Colonic mucosa (tissue), 4 donors: Measurements from ENCODE around the gene LYPD6B. TPM values are rescaled to one million over a fixed set of nuclear protein-coding genes. Genes with fewer than 3 reads are reported as not detected.
A peak's percentile ranks its signal among the peaks of the same experiment; 100 is the strongest.

ENCODE experiments used
- DNase-seq: peaks from one replicate; pipeline ENCODE4 v3.0.0-alpha.2; 2020
- H3K27ac ChIP-seq: fragments of 200-600 bp; one replicate; pipeline ENCODE4 v1.8.0; 2021
- H3K27me3 ChIP-seq: fragments of 200-600 bp; one replicate; pipeline ENCODE4 v1.8.0; 2021
- H3K36me3 ChIP-seq: fragments of 200-600 bp; one replicate; pipeline ENCODE4 v1.8.0; 2021
- H3K4me1 ChIP-seq: fragments of 200-600 bp; one replicate; pipeline ENCODE4 v1.8.0; 2021; ENCODE audit warnings: mild to moderate bottlenecking
- H3K4me3 ChIP-seq: fragments of 200-600 bp; one replicate; pipeline ENCODE4 v1.8.0; 2021
- H3K9ac ChIP-seq, 2 donors: one replicate each; pipeline ENCODE4 v1.7.0; 2013; ENCODE audit warnings: control low read depth in 2 of 2, low read depth in 2 of 2, low read length in 2 of 2
- H3K9me3 ChIP-seq: fragments of 200-600 bp; one replicate; pipeline ENCODE4 v1.8.0; 2021
- intact Hi-C: fragments of 100-400 bp; cut with DNase I; formaldehyde crosslinking; loops from one replicate; pipeline ENCODE4 v1.14.1; 2022
- total RNA-seq, 2 donors: library from RNA; stranded (reverse); fragmentation: NEBNext Ultra II Directional in 1 of 2; extraction: Animal tissue kit (Norgen Biotek cat#: 25700) in 1 of 2; gene quantifications; one replicate each; pipeline ENCODE4 v1.2.1, GENCODE V29; 2021
- TF ChIP-seq, protein P1 (sequence below): fragments of 200-600 bp; IDR thresholded peaks from one replicate; pipeline ENCODE4 v1.8.0; 2022; ENCODE audit warnings: antibody characterized with exemption, mild to moderate bottlenecking
- donor health status: healthy.
- donor health status: DM: no; HTN: no; CAD: no.
- donor health status: DM: no; HTN: no; CAD: no.

The LYPD6B gene
- total RNA-seq, 2 donors from 2014 or later: 2.6 to 3.4 TPM

DNA sequence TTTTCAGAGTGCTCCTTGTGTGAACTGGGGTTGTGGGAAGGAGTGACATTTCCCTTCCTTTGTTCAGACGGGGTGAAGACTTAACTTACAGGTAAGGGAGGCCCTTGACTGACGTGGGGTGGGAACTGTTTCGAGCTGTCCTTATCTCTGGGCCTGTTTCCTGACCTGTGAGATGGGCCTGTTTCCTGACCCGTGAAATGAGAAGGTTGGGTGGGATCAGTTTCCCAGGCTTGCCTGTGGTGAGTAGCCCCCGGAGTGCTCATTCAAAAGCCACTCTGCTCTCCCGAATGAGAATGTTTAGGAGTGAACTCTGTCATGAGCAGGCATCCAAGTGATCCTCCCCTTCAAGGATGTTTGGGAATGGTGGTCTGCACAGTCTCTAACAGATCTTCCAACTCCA is 4.1 kb upstream of the LYPD6B start:
- no peaks in the 10 kb centered on the region for H3K27me3 ChIP-seq
- no peaks in the 10 kb centered on the region for H3K4me1 ChIP-seq
- H3K36me3 ChIP-seq: no peaks in the 10 kb centered on the region
- intact Hi-C loops: no loop called here
- no peak for DNase-seq
- no peak overlapping the region for H3K9ac ChIP-seq
- no peaks in the 10 kb centered on the region for H3K9me3 ChIP-seq
- no peak overlapping the region for H3K27ac ChIP-seq
- no peak overlapping the region for H3K4me3 ChIP-seq
- TF ChIP-seq, protein P1, sequence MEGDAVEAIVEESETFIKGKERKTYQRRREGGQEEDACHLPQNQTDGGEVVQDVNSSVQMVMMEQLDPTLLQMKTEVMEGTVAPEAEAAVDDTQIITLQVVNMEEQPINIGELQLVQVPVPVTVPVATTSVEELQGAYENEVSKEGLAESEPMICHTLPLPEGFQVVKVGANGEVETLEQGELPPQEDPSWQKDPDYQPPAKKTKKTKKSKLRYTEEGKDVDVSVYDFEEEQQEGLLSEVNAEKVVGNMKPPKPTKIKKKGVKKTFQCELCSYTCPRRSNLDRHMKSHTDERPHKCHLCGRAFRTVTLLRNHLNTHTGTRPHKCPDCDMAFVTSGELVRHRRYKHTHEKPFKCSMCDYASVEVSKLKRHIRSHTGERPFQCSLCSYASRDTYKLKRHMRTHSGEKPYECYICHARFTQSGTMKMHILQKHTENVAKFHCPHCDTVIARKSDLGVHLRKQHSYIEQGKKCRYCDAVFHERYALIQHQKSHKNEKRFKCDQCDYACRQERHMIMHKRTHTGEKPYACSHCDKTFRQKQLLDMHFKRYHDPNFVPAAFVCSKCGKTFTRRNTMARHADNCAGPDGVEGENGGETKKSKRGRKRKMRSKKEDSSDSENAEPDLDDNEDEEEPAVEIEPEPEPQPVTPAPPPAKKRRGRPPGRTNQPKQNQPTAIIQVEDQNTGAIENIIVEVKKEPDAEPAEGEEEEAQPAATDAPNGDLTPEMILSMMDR: no peak

DNA sequence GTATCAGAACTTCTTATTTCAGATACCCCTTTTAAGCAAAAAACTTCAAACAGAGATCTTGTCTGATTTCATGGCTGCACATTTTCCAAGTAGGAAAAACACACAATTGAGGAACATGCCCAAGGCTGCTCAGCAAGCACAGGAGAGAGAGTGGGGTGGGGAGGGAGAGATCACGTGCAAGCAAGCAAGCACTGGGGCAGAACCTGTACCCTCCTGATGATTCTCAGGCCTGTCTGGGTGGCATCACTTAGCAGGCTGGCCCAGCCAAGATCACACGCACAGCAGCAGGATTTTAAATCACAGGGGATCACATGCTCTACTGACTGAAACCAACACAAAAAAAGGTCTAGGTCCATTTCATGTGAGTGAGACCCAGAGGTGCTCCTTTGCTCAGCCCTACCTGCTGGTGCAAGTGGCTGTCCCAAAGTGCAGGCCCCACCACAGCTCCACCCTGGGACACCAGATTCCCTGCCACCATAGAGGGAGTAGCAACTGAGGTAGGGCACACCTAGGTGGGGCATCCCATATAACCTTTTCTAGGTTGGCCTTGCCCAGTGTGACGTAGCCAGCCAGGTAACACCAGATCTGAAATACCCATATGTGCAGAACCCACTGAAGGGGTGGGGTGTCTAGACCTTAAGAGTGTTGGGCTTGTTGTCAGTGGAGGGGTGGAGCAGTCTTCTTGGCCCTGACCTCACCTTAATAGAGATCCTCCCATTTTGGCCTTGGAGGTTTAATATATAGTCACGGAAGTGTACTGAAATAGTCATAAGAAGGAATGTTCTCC is 1.8 kb upstream of the LYPD6B start:
- Histone ChIP-seq H3K27me3 (no peaks in the 10 kb centered on the region), H3K4me3 (no peak overlapping the region), H3K36me3 (no peaks in the 10 kb centered on the region), H3K9me3 (no peaks in the 10 kb centered on the region), H3K9ac (no peak overlapping the region), H3K27ac (no peak overlapping the region), H3K4me1 (no peaks in the 10 kb centered on the region)
- DNase-seq: no peak
- intact Hi-C loops: no loop called here
- TF ChIP-seq, protein P1: no peak

DNA sequence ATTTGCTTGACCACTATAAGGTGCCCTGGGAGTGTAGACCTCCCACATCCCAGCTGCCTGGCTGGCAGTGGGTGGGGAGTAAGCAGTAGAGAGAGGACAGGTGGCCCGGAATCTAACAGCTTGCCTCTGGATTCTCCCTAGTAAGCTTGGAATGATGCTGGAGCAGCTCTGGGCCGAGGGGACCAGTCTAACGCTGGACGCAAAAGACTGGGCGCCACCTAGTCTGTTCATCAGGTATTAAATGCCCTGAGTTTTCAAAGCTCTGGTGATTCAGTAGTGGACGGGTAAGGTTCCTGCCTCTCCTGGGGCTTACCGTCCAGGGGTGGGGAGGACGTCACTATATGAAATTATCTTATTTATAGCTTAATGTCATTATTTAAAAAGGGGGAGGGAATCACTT is 648 bp upstream of the LYPD6B start:
- DNase-seq: peak; percentile 37
- no peak overlapping the region for H3K9ac ChIP-seq
- no peak overlapping the region for H3K27ac ChIP-seq

DNA sequence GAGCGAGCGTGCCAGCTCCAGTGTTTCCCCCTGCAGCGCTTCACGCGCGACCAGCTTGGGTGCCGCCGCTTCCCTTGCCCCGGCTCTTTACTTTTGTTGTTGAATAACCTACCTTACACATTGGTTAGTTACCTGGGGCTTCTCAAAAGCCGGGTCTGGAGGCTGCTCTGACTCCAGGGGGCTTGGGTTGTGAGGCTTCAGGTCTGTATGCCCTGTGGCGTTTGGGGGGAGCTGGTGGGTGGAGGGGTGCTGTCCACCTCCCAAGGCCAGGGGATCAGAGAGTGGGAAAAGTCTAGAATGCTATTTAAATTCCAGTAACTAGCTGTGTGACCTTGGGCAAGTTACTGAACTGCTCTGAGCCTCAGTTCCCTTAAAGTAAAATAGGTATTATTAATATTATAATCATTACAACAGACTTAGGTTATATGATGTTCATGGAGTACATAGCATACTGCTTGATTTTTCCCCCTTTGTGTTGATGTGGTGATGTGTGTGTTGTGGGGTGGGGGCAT is 770 bp downstream of the LYPD6B start:
- H3K9ac ChIP-seq: peak overlapping the region in 1 of 2 donors; percentile 69
- intact Hi-C loops: no loop called here
- H3K4me3 ChIP-seq: peak overlapping the region; percentile 34
- no peaks in the 10 kb centered on the region for H3K27me3 ChIP-seq
- no peak overlapping the region for H3K27ac ChIP-seq
- no peaks in the 10 kb centered on the region for H3K36me3 ChIP-seq
- no peaks in the 10 kb centered on the region for H3K9me3 ChIP-seq
- TF ChIP-seq, protein P1: no peak
- DNase-seq: no peak
- H3K4me1 ChIP-seq: no peaks in the 10 kb centered on the region

More for the DNA sequence above, 648 bp upstream of the LYPD6B start:
- intact Hi-C loops: no loop called here
- Histone ChIP-seq H3K9me3 (no peaks in the 10 kb centered on the region), H3K4me1 (no peaks in the 10 kb centered on the region), H3K4me3 (peak overlapping the region; percentile 34), H3K27me3 (no peaks in the 10 kb centered on the region), H3K36me3 (no peaks in the 10 kb centered on the region)
- TF ChIP-seq, protein P1: no peak

DNA sequence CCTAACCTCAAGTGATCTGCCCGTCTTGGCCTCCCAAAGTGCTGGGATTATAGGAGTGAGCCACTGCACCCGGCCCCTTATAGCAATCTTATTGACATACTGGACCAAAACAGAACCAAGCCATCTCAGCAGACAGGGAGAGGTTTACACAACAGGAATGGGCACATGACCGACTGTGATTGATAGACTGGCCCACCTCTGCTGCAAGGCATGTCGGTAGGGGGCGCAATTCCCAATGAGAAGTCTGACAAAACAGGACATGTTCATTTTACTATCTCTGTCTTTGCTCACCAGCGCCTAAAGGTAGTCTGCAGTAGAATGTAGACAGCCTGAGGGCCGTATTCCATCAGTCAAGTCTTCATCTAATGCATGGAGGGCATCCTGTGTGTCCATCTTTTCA is 2.0 kb downstream of the LYPD6B start:
- no peak overlapping the region for H3K27ac ChIP-seq
- no peaks in the 10 kb centered on the region for H3K27me3 ChIP-seq
- TF ChIP-seq, protein P1: peak; percentile 42
- no peak overlapping the region for H3K9ac ChIP-seq
- H3K9me3 ChIP-seq: no peaks in the 10 kb centered on the region
- peak; percentile 65 for DNase-seq
- no peaks in the 10 kb centered on the region for H3K36me3 ChIP-seq
- no peak overlapping the region for H3K4me3 ChIP-seq
- H3K4me1 ChIP-seq: no peaks in the 10 kb centered on the region
- intact Hi-C loops: no loop called here
